Naive B cell (primary cell): ENCODE measurements around the gene TAF1L. TPM values are rescaled to one million over a fixed set of nuclear protein-coding genes. Genes with fewer than 3 reads are reported as not detected.
"Not testable (repeated sequence)": the region's sequence is repeated elsewhere in the genome, so short reads cannot be mapped to it uniquely, and the experiment has no call there.

Source experiments
- ATAC-seq, 2 donors: fragments of 150-1000 bp; cut with Tn5 transposase; 2 replicates each; pipeline ENCODE4 v1.10.0; 2021; ENCODE audit warnings: low read depth in 2 of 2, mild to moderate bottlenecking in 2 of 2, moderate library complexity in 2 of 2
- DNase-seq: peaks from one replicate; pipeline ENCODE4 v3.0.0; 2022
- H3K27ac Mint-ChIP-seq, 6 donors: one replicate each; pipeline ENCODE4 v1.8.0; 2020 to 2022; ENCODE audit warnings: mild to moderate bottlenecking in 6 of 6, mixed read lengths in 6 of 6, moderate library complexity in 5 of 6, inconsistent platforms in 2 of 6
- H3K27me3 Mint-ChIP-seq, 3 donors: one replicate each; pipeline ENCODE4 v1.8.0; 2021 to 2022; ENCODE audit warnings: mixed read lengths in 3 of 3, mild to moderate bottlenecking in 1 of 3
- H3K36me3 Mint-ChIP-seq, 2 donors: one replicate each; pipeline ENCODE4 v1.8.0; 2020 to 2022; ENCODE audit warnings: mixed read lengths in 2 of 2, inconsistent platforms in 1 of 2, mild to moderate bottlenecking in 1 of 2
- H3K4me1 Mint-ChIP-seq, 3 donors: one replicate each; pipeline ENCODE4 v1.8.0; 2020 to 2022; ENCODE audit warnings: mixed read lengths in 3 of 3, inconsistent platforms in 1 of 3, mild to moderate bottlenecking in 1 of 3, moderate library complexity in 1 of 3
- H3K4me3 Mint-ChIP-seq, 8 donors: one replicate each; pipeline ENCODE4 v1.8.0; 2020 to 2022; ENCODE audit warnings: mild to moderate bottlenecking in 8 of 8, mixed read lengths in 8 of 8, moderate library complexity in 8 of 8, inconsistent platforms in 2 of 8
- H3K9me3 Mint-ChIP-seq, 7 donors: one replicate each; pipeline ENCODE4 v1.8.0; 2020 to 2022; ENCODE audit warnings: mixed read lengths in 7 of 7, mild to moderate bottlenecking in 5 of 7, inconsistent platforms in 2 of 7, moderate library complexity in 1 of 7
- polyA plus RNA-seq, 6 donors: library from polyadenylated mRNA; unstranded; fragments of 300-500 nt; fragmentation: Illumina TruSeq; gene quantifications; one replicate each; pipeline ENCODE4 v1.2.3, GENCODE V29; 2021; ENCODE audit warnings: low read depth in 6 of 6

The TAF1L gene, protein sequence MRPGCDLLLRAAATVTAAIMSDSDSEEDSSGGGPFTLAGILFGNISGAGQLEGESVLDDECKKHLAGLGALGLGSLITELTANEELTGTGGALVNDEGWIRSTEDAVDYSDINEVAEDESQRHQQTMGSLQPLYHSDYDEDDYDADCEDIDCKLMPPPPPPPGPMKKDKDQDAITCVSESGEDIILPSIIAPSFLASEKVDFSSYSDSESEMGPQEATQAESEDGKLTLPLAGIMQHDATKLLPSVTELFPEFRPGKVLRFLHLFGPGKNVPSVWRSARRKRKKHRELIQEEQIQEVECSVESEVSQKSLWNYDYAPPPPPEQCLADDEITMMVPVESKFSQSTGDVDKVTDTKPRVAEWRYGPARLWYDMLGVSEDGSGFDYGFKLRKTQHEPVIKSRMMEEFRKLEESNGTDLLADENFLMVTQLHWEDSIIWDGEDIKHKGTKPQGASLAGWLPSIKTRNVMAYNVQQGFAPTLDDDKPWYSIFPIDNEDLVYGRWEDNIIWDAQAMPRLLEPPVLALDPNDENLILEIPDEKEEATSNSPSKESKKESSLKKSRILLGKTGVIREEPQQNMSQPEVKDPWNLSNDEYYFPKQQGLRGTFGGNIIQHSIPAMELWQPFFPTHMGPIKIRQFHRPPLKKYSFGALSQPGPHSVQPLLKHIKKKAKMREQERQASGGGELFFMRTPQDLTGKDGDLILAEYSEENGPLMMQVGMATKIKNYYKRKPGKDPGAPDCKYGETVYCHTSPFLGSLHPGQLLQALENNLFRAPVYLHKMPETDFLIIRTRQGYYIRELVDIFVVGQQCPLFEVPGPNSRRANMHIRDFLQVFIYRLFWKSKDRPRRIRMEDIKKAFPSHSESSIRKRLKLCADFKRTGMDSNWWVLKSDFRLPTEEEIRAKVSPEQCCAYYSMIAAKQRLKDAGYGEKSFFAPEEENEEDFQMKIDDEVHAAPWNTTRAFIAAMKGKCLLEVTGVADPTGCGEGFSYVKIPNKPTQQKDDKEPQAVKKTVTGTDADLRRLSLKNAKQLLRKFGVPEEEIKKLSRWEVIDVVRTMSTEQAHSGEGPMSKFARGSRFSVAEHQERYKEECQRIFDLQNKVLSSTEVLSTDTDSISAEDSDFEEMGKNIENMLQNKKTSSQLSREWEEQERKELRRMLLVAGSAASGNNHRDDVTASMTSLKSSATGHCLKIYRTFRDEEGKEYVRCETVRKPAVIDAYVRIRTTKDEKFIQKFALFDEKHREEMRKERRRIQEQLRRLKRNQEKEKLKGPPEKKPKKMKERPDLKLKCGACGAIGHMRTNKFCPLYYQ (N-terminal part only)
- not detected for polyA plus RNA-seq

DNA sequence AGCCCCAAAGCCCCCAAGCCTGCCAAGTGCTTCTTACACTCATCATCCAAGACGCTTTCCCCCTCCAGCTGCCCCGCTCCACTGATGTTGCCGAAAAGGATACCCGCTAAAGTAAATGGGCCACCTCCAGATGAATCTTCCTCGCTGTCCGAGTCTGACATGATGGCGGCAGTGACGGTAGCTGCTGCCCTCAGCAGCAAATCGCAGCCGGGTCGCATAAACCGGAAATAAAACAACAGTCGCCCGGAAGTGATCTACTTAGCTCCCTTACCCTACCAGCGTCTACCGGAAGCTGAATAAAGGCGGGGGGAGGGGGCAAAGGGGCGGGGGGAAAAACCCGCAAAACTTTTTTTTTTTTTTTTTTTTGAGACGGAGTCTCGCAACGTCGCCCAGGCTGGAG lies at the start of gene TAF1L:
Gene TAF1L (minus strand): TSS at position 308 of the 400 bp plus-strand sequence. CDS start 90 bp downstream, at position 218.
- peaks cover 7 to 9% (median 7%) of the 10 kb centered on the region in 3 donors for H3K27me3 Mint-ChIP-seq
- H3K27ac Mint-ChIP-seq = no peak within 1 kb of the TSS
- no peak within 1 kb of the TSS for H3K4me3 Mint-ChIP-seq
- H3K4me1 Mint-ChIP-seq = no peaks in the 10 kb centered on the region
- H3K9me3 Mint-ChIP-seq = peaks cover 0 to 4% (median 2%) of the 10 kb centered on the region in 7 donors
- H3K36me3 Mint-ChIP-seq = no peaks in the 10 kb centered on the region
- no peak for ATAC-seq
- no peak for DNase-seq

DNA sequence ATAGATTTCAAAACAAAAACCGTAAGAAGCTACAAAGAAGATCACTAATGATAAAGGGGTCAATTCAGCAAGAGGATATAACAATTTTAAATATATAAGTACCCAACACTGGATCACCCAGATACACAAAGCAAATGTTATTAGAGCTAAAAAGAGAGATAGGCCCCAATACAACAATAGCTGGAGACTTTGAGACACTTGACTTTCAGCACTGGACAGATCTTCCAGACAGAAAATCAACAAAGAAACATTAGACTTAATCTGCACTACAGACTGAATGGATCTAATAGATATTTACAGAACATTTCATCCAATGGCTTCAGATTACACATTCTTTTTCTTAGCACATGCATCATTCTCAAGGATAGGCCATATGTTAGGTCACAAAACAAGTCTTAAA lies 46.3 kb upstream of the TAF1L start:
- Mint-ChIP-seq H3K4me3 (no peak overlapping the region), H3K27me3 (peaks cover 0 to 10% (median 7%) of the 10 kb centered on the region in 3 donors), H3K27ac (no peak overlapping the region), H3K9me3 (peaks cover 5 to 58% (median 37%) of the 10 kb centered on the region in 7 donors), H3K4me1 (no peaks in the 10 kb centered on the region), H3K36me3 (peaks cover 0 to 17% of the 10 kb centered on the region in 2 donors)
- DNase-seq (no peak), ATAC-seq (no peak)

DNA sequence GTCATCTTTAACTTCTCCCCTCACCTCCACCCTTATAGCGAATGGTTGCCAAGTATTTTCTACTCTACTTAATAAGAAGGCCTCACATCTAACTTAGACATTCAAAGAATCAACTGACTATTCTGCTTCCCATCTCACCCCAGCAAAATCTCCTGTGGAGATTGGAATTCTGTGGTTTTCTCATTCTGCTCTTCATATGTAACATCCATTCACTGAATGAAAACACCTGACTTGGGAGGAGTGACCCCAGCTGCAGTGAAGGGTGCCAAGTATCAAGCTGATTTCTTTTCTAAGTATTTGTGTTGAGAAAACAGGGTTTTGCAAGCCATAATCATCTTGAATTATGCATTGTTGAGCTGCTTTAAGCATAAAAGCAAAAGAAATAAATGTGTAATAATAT lies 42.5 kb upstream of the TAF1L start:
- no peak for ATAC-seq
- no peak for DNase-seq
- Mint-ChIP-seq H3K27ac (no peak overlapping the region), H3K9me3 (peaks cover 5 to 27% (median 18%) of the 10 kb centered on the region in 7 donors), H3K27me3 (peaks cover 0 to 14% (median 0%) of the 10 kb centered on the region in 3 donors), H3K36me3 (peaks cover 0 to 12% of the 10 kb centered on the region in 2 donors), H3K4me3 (no peak overlapping the region), H3K4me1 (no peaks in the 10 kb centered on the region)

DNA sequence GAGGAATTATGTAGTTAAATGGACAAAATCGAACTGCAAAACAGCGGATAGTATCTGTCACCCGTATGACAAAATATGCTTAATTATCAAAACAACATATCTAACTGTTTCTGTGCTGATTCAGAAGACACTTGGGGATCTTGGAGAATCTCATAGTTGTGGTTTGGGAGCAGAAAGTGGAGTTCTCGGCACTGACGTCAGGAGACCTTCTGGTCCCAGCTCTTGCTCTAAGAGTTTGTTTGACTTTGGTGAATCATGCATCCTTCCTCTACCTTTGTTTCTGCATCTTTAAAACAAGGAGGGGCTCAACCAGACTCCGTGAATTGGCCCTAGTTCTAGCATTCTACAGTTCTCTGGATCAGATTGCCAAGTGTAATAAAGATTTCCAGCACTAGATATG lies 37.0 kb upstream of the TAF1L start:
- Mint-ChIP-seq H3K36me3 (no peaks in the 10 kb centered on the region), H3K27ac (no peak overlapping the region), H3K9me3 (peaks cover 0 to 5% (median 0%) of the 10 kb centered on the region in 7 donors), H3K27me3 (peaks cover 0 to 11% (median 5%) of the 10 kb centered on the region in 3 donors), H3K4me1 (no peaks in the 10 kb centered on the region), H3K4me3 (no peak overlapping the region)
- ATAC-seq = no peak
- no peak for DNase-seq

DNA sequence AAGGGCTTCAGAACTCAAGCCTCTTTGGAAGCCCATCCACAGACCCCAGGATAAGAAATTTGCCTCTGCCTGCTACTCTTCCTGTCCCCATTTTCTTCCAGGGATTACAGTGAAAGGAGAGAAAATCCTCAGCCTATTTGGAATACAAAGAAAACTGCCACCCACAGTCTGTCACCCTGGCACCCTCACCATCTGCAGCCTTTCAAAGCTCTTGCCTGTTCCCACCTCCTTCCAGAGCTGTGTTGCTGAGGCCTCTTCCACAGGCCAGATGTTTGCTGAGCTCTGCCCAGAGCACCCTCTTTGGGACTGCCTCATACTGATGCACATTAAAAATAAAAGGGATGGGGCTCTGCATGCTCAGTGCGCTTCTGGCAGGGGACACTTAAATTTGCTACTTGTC lies 35.9 kb upstream of the TAF1L start:
- no peak overlapping the region for H3K4me3 Mint-ChIP-seq
- no peaks in the 10 kb centered on the region for H3K4me1 Mint-ChIP-seq
- no peak for DNase-seq
- peaks cover 0 to 3% (median 0%) of the 10 kb centered on the region in 7 donors for H3K9me3 Mint-ChIP-seq
- ATAC-seq = no peak
- peaks cover 0 to 5% (median 0%) of the 10 kb centered on the region in 3 donors for H3K27me3 Mint-ChIP-seq
- no peaks in the 10 kb centered on the region for H3K36me3 Mint-ChIP-seq
- H3K27ac Mint-ChIP-seq = peak overlapping the region in 1 of 6 donors; percentile 36

DNA sequence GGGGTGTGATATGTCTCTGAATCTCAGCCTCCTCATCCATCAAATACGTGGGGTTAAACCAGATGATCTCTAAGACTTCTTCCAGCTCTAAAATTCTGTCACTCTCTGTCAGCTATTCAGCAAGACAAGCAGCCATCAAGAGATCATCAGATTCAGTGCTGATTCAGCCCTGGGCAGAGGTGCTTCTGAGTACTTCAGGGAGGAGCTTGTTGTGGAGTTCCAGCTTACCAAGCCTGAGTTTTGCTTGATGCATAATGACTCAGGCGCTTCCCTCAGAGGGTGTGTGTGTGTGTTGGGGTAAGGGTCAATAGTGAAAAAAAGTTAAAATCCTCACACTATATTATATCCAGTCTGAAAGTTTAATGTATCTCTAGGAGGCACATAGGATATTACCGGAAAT lies 29.6 kb upstream of the TAF1L start:
- Mint-ChIP-seq H3K27me3 (peaks cover 0 to 14% (median 8%) of the 10 kb centered on the region in 3 donors), H3K4me3 (no peak overlapping the region), H3K27ac (no peak overlapping the region), H3K36me3 (no peaks in the 10 kb centered on the region), H3K9me3 (peaks cover 0 to 13% (median 8%) of the 10 kb centered on the region in 7 donors), H3K4me1 (no peaks in the 10 kb centered on the region)
- ATAC-seq (no peak), DNase-seq (no peak)

DNA sequence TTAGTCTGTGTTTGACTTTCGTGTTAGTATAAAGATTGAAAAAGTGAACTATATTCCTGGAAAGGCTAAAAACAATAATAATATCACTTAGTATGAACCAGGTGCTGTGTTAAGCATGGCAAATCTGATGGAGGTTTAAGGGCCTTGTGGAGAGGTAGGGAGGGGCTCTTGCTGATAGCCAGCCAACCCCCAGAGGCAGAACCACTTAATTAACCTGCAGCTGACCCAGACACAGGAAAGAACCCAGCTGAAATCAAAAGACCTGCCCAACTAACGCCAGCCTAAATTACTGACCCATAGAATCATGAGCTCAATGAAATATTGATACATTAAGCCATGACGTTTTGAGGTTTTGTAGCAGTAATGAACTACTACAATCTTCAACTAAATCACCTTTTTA lies 28.3 kb upstream of the TAF1L start:
- Mint-ChIP-seq H3K36me3 (no peaks in the 10 kb centered on the region), H3K9me3 (peaks cover 0 to 13% (median 6%) of the 10 kb centered on the region in 7 donors), H3K4me3 (no peak overlapping the region), H3K27me3 (peaks cover 0 to 10% (median 8%) of the 10 kb centered on the region in 3 donors), H3K27ac (no peak overlapping the region), H3K4me1 (no peaks in the 10 kb centered on the region)
- ATAC-seq = no peak
- DNase-seq = no peak

DNA sequence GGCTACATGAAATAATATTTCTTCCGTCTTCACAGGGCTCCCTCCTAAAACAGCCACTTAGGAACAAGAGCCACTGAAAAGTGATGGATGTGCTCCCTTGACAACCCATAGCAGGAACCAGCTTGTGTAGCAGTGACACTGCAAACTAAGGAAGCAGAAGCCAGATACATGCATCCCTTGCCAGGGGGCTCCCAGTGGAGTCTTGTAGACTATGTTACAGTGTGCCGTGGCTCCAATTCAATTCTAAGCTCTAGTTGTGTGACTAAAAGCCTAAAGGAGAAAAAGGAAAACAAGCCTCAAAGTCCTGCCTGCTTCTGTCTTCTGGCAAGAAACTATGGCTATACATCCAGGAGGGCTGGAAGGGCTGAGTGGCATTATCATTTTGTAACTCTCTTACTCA lies 12.2 kb upstream of the TAF1L start:
- Mint-ChIP-seq H3K36me3 (peaks cover 4 to 5% of the 10 kb centered on the region in 2 donors), H3K4me3 (no peak overlapping the region), H3K27me3 (peaks cover 9 to 30% (median 22%) of the 10 kb centered on the region in 3 donors), H3K4me1 (no peaks in the 10 kb centered on the region), H3K9me3 (peaks cover 0 to 24% (median 8%) of the 10 kb centered on the region in 7 donors), H3K27ac (no peak overlapping the region)
- ATAC-seq (no peak), DNase-seq (no peak)

DNA sequence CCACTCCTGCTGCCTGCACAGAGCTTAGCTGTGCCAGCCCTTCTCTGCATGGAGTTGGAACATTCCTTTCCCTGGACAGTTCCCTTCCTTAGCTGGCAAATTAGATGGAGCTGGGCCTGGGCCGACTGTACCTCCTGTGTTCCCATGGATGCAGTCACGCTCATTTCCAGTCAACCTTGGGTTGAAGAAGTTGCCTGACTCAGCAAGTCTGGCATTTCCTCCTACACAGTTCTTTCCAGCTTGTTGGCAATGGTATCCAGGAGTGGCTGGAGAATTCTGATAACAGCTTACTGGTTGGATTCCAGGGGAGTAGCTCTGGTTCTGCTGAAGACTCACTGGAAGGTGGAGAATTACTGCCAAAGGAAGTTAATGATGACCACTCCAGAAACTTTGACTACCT lies 9.2 kb upstream of the TAF1L start:
- Mint-ChIP-seq H3K27ac (no peak overlapping the region), H3K27me3 (peaks cover 21 to 46% (median 35%) of the 10 kb centered on the region in 3 donors)

DNA sequence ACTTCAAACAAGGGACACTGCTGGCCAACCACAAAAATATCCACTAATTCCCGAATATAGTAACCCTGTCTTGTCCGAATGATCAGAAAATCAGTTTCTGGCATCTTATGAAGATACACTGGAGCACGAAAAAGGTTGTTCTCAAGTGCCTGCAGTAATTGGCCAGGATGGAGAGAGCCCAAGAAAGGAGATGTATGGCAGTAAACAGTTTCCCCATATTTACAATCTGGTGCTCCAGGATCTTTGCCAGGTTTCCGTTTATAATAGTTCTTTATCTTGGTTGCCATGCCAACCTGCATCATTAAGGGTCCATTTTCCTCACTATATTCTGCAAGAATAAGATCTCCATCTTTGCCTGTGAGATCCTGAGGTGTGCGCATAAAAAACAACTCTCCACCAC lies 2.3 kb downstream of the TAF1L start:
- H3K9me3 Mint-ChIP-seq, H3K27ac Mint-ChIP-seq, ATAC-seq, DNase-seq, H3K36me3 Mint-ChIP-seq, H3K4me3 Mint-ChIP-seq, H3K4me1 Mint-ChIP-seq, H3K27me3 Mint-ChIP-seq: not testable (repeated sequence)

More for the DNA sequence above, 9.2 kb upstream of the TAF1L start:
- DNase-seq = no peak
- ATAC-seq = no peak
- no peak overlapping the region for H3K4me3 Mint-ChIP-seq
- peaks cover 0 to 13% (median 4%) of the 10 kb centered on the region in 7 donors for H3K9me3 Mint-ChIP-seq
- H3K36me3 Mint-ChIP-seq = peaks cover 4 to 5% of the 10 kb centered on the region in 2 donors
- no peaks in the 10 kb centered on the region for H3K4me1 Mint-ChIP-seq

DNA sequence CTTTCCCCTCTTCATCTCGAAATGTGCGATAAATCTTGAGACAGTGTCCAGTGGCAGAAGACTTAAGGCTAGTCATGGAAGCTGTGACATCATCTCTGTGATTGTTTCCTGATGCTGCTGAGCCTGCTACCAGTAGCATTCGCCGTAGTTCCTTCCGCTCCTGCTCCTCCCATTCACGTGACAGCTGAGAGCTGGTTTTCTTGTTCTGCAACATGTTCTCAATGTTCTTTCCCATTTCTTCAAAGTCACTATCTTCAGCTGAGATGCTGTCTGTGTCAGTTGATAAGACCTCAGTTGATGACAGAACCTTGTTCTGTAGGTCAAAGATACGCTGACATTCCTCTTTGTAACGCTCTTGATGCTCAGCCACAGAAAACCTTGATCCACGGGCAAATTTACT lies 3.5 kb downstream of the TAF1L start:
- H3K4me3 Mint-ChIP-seq = no peak overlapping the region
- no peak overlapping the region for H3K27ac Mint-ChIP-seq
- ATAC-seq = no peak
- no peaks in the 10 kb centered on the region for H3K4me1 Mint-ChIP-seq
- DNase-seq = no peak
- H3K9me3 Mint-ChIP-seq = peaks cover 0 to 4% (median 2%) of the 10 kb centered on the region in 7 donors
- peaks cover 0 to 9% (median 0%) of the 10 kb centered on the region in 3 donors for H3K27me3 Mint-ChIP-seq
- no peaks in the 10 kb centered on the region for H3K36me3 Mint-ChIP-seq

DNA sequence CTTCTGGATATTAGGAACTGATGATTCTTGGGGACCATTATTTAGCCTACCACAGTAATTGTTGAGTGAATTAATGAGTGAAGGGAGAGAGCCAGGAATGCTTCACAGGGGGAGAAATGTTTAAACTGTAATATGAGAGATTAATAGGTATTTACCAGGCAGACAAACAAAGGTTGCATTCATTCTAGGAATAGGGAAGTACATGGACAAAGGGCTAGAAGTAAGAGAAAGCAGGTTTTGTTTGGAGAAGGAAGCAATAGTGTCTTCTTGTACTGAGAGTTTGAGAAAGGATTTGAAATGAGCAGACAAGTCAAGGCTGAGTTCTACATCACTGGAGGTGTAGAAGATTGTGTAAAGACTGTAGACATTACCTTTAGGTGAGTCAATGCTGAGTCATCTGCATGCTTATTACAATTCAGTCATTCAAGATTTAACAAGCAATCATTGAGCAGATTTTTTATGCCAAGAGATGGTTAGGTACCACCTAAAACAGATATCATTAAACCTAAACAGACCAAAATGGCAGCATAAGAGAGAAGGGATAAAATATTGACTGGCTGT lies 8.0 kb downstream of the TAF1L start:
- H3K4me3 Mint-ChIP-seq = no peak overlapping the region
- H3K4me1 Mint-ChIP-seq = no peaks in the 10 kb centered on the region
- DNase-seq (no peak), ATAC-seq (no peak)
- no peaks in the 10 kb centered on the region for H3K36me3 Mint-ChIP-seq
- peaks cover 0 to 1% (median 0%) of the 10 kb centered on the region in 7 donors for H3K9me3 Mint-ChIP-seq
- H3K27ac Mint-ChIP-seq = no peak overlapping the region
- H3K27me3 Mint-ChIP-seq = peaks cover 0 to 9% (median 0%) of the 10 kb centered on the region in 3 donors
